A172 (cell line): Measurements from ENCODE around the gene ATP6V1G3. TPM values are rescaled to one million over a fixed set of nuclear protein-coding genes. Genes with fewer than 3 reads are reported as not detected.
A peak's percentile ranks its signal among the peaks of the same experiment; 100 is the strongest.
"Not testable (repeated sequence)": the region's sequence is repeated elsewhere in the genome, so short reads cannot be mapped to it uniquely, and the experiment has no call there.

Experiments used
- DNase-seq: peaks from one replicate; pipeline ENCODE4 v3.0.0-alpha.2; 2015; ENCODE audit warnings: low spot score
- total RNA-seq: library from RNA; depleted of rRNA; stranded (reverse); fragments of >200 nt; shearing (Covaris generic); gene quantifications from 2 replicates; pipeline ENCODE4 v1.2.3, GENCODE V29; 2014; rRNA removed

Gene ATP6V1G3
- total RNA-seq, 1 experiment from 2014 or later = 4.7 TPM

- peak; percentile 87 for DNase-seq
Measured at GRCh38 chr1:198496216-198497143, 44.0 kb downstream of the ATP6V1G3 start.

GRCh38 chr1:198495631-198496030 lies 44.8 kb downstream of the ATP6V1G3 start:
- DNase-seq = peak; percentile 91

GRCh38 chr1:198494658-198495103 lies 45.8 kb downstream of the ATP6V1G3 start:
- no peak for DNase-seq

GRCh38 chr1:198494139-198494538 lies 46.3 kb downstream of the ATP6V1G3 start:
- no peak for DNase-seq

- DNase-seq = peak; percentile 55
Measured at GRCh38 chr1:198493329-198493728, 47.2 kb downstream of the ATP6V1G3 start.

GRCh38 chr1:198492872-198493271 lies 47.6 kb downstream of the ATP6V1G3 start:
- DNase-seq = peak; percentile 92

GRCh38 chr1:198491596-198491995 lies 48.9 kb downstream of the ATP6V1G3 start:
- no peak for DNase-seq

- DNase-seq = no peak
Measured at GRCh38 chr1:198491028-198491427, 49.5 kb downstream of the ATP6V1G3 start.

GRCh38 chr1:198490224-198490623 lies 50.3 kb downstream of the ATP6V1G3 start:
- no peak for DNase-seq

GRCh38 chr1:198486903-198487302 lies 53.6 kb downstream of the ATP6V1G3 start:
- no peak for DNase-seq

GRCh38 chr1:198483645-198484044 lies 56.8 kb downstream of the ATP6V1G3 start:
- DNase-seq = no peak

GRCh38 chr1:198483006-198483405 lies 57.5 kb downstream of the ATP6V1G3 start:
- no peak for DNase-seq

- DNase-seq = no peak
Measured at GRCh38 chr1:198481661-198482060, 58.8 kb downstream of the ATP6V1G3 start.

GRCh38 chr1:198480876-198481275 lies 59.6 kb downstream of the ATP6V1G3 start:
- no peak for DNase-seq

GRCh38 chr1:198477354-198477753 lies 63.1 kb downstream of the ATP6V1G3 start:
- not testable (repeated sequence) for DNase-seq

Other genes starting within 250 kb of the ATP6V1G3 start
- gene PTPRC, start 98.4 kb upstream of the ATP6V1G3 start, total RNA-seq = 2.8 and 3.1 TPM in 2 replicates